CD4-positive, alpha-beta T cell treated with Interleukin-10 for 1 hour (primary cell): ENCODE results near the gene ZNF275.
"Not testable (repeated sequence)": the region's sequence is repeated elsewhere in the genome, so short reads cannot be mapped to it uniquely, and the experiment has no call there.

Experiments
- DNase-seq: peaks from one replicate; pipeline ENCODE4 v3.0.0-alpha.2; 2020

Gene ZNF275

GRCh38 chrX:153361781-153362397 is 27.9 kb downstream of the ZNF275 start:
- DNase-seq: no peak

DNA sequence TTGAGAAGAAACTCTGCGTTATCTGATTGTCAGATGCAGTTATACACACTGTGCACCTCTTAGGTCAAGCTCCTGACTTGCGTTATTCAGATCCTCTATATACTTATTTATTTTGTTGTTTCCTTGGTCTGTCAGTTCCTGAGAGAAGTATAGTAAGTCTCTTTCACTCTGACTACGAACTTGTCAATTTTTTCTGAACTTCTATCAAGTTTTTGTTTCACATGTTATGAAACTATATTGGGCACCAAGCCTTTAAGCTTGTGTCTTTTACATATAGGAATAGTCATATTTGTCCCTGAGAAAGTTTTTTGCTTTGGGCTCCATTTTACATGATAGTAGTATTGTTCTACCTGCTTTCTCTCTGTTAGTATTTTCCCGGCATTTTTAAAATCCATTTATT is 31.7 kb downstream of the ZNF275 start:
- DNase-seq: no peak

GRCh38 chrX:153366119-153366518 is 32.2 kb downstream of the ZNF275 start:
- DNase-seq: no peak

DNA sequence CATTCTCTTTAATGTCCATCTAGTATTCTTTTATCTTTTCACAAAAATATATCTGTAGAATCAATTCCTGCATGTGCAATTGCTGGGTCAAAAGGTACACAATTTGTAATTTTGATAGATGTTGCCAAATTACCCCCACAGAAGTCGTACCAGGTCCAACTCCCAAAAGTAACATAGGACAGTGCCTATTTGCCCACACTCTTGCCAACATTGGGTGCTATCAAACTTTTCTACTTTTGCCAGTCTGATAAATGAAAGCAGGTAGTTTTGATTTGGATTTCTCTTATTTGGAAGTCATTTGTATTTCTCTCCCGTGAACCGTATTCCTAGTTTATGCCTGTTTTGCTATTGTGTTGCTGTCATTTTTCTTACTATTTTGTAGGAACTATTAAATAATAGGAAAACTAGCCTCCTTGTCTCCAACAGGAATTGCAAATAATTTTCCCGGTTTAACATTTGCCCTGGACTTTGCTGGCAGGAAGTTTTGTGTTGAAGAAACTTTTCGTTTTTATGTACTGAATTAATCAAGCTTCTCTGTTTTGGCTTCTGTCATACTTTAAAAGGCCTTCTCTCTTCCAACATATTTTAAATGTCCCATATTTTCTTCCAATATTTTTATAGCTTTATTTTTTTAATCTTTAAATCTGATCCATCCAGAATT is 33.1 kb downstream of the ZNF275 start:
- no peak for DNase-seq

DNA sequence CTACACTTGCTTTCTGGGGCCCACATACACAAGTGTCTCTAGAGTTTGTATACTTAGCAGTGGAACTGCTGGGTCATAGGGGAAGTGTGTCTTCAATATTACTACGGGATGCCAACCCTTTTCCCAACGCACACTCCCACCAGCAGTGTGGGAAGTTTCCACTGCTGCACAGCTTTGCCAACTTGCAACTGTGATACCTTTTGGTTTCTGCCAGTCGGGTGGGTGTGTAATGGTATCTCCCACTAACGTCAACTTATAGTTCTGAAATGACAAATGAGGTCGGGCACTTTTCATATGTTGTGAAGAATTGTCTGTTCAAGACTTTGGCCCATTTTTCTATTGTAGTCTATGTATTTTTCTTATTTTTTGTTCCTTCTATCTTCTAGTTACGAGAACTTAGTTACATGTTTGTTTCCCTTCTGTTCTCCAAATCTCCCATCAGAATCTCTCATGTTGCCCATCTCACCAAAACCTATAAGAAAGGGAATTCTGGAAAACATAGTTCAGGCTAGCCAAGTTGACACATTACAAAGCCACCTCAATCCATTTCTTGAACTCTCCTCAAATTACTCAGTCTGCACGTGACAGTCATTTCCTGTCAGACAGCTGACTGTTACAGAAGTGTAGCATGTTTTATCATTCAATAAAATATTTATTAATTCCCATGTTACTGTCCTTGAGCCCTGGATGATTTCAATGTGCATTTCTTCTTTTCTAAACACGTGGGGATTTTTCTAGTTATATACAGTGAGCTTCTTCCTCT is 36.5 kb downstream of the ZNF275 start:
- DNase-seq: no peak

DNA sequence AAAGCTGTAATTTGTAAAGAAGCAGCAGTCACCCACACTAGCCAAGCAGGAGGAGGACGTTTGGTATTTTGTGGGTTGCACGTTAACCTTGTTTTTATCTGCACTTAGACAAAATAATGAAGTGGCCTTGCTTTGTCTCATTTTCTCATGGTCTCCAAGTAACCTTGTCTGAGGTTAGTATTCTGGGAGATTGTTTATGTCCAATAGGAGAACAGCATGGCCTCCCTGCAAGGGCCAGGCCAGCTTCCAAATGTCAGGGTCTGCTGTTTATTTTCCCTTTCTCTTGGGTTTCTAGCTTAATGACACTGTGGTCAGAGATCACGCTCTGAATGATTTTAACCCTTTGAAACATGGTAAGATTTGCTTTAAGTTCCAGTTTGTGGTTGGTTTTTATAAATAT is 37.3 kb downstream of the ZNF275 start:
- DNase-seq: no peak

DNA sequence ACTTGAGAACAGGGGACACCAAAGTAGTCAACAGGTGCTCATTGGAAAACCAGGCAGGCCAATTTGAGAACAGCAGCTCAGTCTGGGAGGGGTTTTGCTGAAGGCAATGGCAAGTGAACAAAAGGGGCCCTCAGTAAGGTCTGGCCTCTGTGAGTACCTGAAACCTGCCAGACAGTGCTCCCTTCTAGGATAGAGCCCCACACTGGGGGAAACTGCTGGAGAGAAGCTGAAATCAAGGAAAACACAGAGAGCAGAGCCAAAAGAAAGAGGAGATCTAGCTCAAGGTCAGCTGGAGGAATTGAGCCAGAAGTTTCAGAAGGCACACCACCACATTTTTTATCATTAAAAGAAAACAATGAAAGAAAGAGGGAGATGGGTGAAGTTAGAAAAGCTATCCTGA is 39.0 kb downstream of the ZNF275 start:
- DNase-seq: no peak

GRCh38 chrX:153374426-153374825 is 40.5 kb downstream of the ZNF275 start:
- no peak for DNase-seq

GRCh38 chrX:153375571-153375970 is 41.6 kb downstream of the ZNF275 start:
- no peak for DNase-seq

GRCh38 chrX:153377727-153378126 is 43.8 kb downstream of the ZNF275 start:
- DNase-seq: no peak

- DNase-seq: no peak
These were observed 44.7 kb downstream of the ZNF275 start for GRCh38 chrX:153378607-153379006.

- no peak for DNase-seq
These were observed 45.6 kb downstream of the ZNF275 start for GRCh38 chrX:153379508-153379907.

GRCh38 chrX:153379971-153380581 is 46.1 kb downstream of the ZNF275 start:
- no peak for DNase-seq

DNA sequence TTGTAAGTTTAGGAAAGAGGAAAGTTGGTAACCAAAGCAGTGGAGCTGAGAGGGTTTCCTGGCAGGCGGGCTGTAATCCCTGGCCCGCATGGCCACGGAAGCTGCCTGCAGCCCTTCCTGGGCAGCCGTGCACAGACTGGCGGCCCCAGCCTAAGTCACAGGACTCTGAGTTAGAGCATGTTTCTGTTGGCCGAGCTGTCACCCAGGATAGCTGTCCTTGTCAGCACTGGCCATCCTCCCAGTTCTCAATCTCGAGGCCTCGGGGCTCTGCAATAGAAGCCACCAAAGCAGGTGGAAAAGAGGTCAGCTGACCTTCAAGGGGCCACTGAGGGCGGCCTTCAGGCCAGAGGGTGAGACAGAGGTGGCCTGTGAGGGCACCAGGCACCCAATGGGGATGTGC is 46.7 kb downstream of the ZNF275 start:
- no peak for DNase-seq

DNA sequence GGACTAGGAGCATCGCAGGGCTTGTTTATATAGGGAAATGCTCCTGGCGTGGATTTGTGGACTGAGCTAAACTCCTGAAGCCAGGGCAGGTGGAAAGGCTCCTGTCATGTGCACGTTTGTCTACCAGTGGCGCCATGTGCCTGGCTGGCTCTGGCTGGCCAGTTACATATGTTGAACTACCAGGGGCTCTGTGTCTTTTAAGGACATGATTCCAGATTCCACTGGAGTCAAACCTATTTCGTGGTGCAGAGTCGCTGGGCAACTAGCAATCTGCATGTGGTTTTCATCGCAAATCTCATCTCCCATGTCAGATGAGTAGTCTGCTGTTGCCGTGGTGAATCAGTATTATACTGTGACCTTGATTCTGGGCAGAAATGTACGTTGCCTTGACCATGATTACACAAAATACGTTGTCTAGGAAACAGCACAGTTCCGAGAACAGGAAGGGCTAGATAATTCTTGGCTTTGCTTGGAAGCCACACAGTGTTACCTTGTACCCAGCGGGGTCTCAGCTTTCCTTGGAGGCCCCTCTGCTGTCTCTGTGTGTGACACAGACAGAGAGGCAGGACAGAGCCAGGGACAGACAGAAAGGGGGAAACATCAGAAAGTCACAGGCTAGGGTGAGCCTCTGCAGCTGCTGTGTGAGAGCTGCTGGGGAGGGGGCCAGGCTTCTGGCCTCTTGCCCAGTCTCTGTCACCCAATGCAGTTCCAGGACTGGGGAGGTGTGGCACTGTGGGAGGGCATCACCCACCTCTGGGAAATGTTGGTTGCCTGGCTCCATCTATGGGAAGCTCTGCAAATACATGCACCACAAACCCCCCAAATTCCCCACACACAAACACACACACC is 48.0 kb downstream of the ZNF275 start:
- DNase-seq: peak; percentile 16

DNA sequence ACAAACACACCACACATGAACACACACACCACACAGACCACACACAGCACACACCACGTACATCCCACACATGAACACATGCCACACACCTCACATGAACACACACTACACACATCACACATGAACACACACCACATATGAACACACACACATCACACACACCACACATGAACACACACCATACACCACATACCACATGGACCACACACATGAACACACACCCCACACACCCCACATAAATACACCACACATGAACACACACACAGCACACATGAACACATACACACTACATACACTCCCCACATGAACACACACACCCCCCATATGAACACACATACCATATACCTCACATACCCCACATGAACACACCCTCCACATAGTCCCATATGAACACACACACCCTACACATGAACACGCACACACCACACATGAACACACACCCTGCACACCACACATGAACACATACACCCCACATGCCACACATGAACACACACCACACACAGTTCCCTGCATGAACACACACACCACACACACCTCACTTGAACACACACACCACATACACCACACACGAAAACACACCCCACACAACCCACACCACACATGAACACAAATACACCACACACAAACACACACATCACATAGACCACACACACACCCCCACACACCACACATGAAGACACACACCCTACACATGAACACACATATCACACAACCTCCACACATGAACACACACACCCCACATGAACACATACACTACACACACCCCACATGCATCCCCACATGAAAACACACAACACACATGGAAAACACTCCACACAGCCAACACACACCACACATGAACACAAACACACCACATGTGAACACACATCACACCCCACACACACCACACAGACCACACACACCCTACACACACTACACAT is 48.9 kb downstream of the ZNF275 start:
- no peak for DNase-seq

GRCh38 chrX:153384390-153384789 is 50.4 kb downstream of the ZNF275 start:
- DNase-seq: no peak

- DNase-seq: not testable (repeated sequence)
These were observed 51.0 kb downstream of the ZNF275 start for GRCh38 chrX:153384973-153385372.

DNA sequence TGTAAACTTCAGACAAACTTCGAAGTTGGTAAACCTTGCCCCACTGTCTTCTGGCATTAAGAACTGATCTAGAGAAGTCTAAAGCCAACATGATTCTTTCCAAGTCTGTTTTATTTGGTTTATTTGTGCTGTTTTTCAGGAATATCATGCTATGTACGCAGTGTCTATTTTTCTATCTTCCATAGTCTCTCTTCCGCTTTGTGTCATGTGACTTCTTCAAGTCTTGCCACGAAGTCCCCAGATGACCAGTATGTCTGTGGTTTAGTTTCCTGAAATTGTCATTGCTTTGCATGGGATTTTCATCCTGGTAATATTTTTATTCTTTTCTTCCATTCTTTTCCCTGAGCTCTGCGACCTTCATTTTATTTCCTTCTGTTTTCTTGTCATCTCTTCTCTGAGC is 52.1 kb downstream of the ZNF275 start:
- DNase-seq: no peak

- no peak for DNase-seq
These were observed 53.4 kb downstream of the ZNF275 start for GRCh38 chrX:153387345-153387744.

GRCh38 chrX:153387987-153388721 is 54.2 kb downstream of the ZNF275 start:
- no peak for DNase-seq
